KOPT-K1 (cell line): ENCODE measurements around the gene PAPPA.

Experiments used
- H3K27ac ChIP-seq: fragments of 200-600 bp; sonication (generic); 2 replicates; pipeline ENCODE4 v1.5.1; 2016; ENCODE audit warnings: antibody characterized with exemption, mild to moderate bottlenecking, low read depth, low read length; ENCODE audit not compliant: poor library complexity, severe bottlenecking
- H3K36me3 ChIP-seq: fragments of 200-600 bp; sonication (generic); 2 replicates; pipeline ENCODE4 v1.5.1; 2017; ENCODE audit warnings: antibody characterized with exemption, mild to moderate bottlenecking, low read length, moderate library complexity; ENCODE audit not compliant: insufficient read depth
- H3K9me3 ChIP-seq: fragments of 200-600 bp; sonication (generic); 2 replicates; pipeline ENCODE4 v1.5.1; 2017; ENCODE audit warnings: antibody characterized with exemption, low read length, mild to moderate bottlenecking; ENCODE audit not compliant: insufficient read depth, poor library complexity, severe bottlenecking

The PAPPA gene

GRCh38 chr9:116309900-116310611 lies 156.5 kb downstream of the PAPPA start:
- no peaks in the 10 kb centered on the region for H3K36me3 ChIP-seq
- no peaks in the 10 kb centered on the region for H3K9me3 ChIP-seq
- no peak overlapping the region for H3K27ac ChIP-seq

GRCh38 chr9:116312221-116312620 lies 158.6 kb downstream of the PAPPA start:
- no peak overlapping the region for H3K27ac ChIP-seq
- no peaks in the 10 kb centered on the region for H3K36me3 ChIP-seq
- H3K9me3 ChIP-seq, result no peaks in the 10 kb centered on the region

DNA sequence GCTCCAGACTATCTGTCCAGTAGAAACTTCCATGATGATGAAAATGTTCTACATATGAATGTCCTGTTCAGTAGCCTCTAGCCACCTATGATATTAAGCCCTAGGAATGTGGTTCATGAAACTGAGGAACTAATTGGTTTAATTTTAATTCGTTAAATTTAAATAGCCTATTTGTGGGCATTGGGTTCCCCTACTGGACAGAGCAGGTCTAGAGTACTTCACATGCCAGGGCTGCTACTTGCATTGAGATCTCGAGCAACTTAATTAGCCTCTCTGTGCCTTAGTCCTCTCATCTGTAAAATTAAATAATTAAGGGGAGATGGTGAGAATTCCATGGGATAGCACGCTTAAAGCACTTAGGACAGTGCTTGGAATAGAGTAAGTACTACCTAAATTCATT lies 160.0 kb downstream of the PAPPA start:
- Histone ChIP-seq H3K36me3 (no peaks in the 10 kb centered on the region), H3K9me3 (no peaks in the 10 kb centered on the region), H3K27ac (no peak overlapping the region)

- Histone ChIP-seq H3K36me3 (no peaks in the 10 kb centered on the region), H3K27ac (no peak overlapping the region), H3K9me3 (no peaks in the 10 kb centered on the region)
Measured at GRCh38 chr9:116316246-116316645, 162.7 kb downstream of the PAPPA start.

DNA sequence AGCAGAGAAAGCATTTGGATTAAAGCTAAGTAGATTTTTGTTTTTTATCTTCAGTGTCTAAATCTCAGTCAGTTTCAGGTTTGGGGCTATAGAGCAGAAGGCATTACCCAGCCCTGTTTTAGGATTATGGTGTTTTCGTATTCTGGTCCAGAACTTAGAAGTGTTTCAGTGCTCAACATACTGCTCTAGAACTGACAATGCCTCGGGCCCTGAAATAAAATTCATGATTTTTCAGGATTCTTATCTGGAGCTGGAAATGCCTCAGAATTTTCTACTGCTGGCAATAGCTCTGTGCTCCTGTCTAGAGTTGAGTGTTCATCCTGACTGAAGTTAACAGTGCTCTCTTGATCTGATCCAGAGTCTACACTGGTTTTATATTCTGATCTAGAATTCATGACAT lies 163.9 kb downstream of the PAPPA start:
- no peak overlapping the region for H3K27ac ChIP-seq
- H3K36me3 ChIP-seq, result no peaks in the 10 kb centered on the region
- H3K9me3 ChIP-seq, result no peaks in the 10 kb centered on the region

- Histone ChIP-seq H3K36me3 (no peaks in the 10 kb centered on the region), H3K27ac (no peak overlapping the region), H3K9me3 (no peaks in the 10 kb centered on the region)
Measured at GRCh38 chr9:116318468-116319374, 165.1 kb downstream of the PAPPA start.

DNA sequence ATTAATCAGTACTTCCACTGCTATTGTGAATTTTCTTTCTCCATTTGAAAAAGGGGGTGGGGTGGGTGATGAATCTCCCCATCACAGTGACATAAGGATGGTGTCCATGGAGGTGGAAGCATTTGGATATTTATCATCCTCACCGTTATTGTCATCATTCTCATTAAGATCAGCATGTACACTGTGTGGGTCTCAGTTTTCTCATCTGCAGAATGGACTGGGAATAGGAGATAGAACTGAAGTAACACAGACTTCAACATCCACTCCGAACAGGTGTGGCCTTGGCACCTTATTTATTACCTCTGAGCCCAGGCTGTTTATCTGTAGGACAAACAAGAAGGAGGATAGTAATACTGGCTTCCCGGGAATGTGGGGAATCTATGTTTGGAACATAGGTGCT lies 165.9 kb downstream of the PAPPA start:
- no peak overlapping the region for H3K27ac ChIP-seq
- no peaks in the 10 kb centered on the region for H3K36me3 ChIP-seq
- no peaks in the 10 kb centered on the region for H3K9me3 ChIP-seq

GRCh38 chr9:116320290-116320689 lies 166.7 kb downstream of the PAPPA start:
- no peaks in the 10 kb centered on the region for H3K36me3 ChIP-seq
- no peaks in the 10 kb centered on the region for H3K9me3 ChIP-seq
- H3K27ac ChIP-seq, result no peak overlapping the region

DNA sequence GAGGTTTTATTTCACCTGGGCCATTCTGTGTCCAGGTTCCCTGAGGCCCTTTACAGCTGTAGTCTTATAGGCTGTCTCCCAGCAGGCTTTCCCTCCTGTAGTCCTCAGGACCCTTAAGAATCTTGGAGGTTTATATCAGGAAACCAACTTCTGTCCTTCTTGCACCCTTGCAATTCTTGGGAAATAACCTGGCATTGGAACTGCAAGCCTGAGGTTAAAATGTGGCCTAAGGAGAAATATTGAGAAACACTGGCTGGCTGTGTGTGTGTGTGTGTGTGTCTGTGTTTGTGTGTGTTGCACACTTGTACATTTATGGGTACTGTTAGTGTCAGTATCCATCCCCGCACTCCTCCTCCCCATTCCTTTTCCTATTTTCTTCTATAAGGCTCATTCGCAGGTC lies 168.9 kb downstream of the PAPPA start:
- H3K27ac ChIP-seq, result no peak overlapping the region
- H3K9me3 ChIP-seq, result no peaks in the 10 kb centered on the region
- no peaks in the 10 kb centered on the region for H3K36me3 ChIP-seq

GRCh38 chr9:116323012-116323411 lies 169.4 kb downstream of the PAPPA start:
- H3K36me3 ChIP-seq, result no peaks in the 10 kb centered on the region
- no peaks in the 10 kb centered on the region for H3K9me3 ChIP-seq
- no peak overlapping the region for H3K27ac ChIP-seq

DNA sequence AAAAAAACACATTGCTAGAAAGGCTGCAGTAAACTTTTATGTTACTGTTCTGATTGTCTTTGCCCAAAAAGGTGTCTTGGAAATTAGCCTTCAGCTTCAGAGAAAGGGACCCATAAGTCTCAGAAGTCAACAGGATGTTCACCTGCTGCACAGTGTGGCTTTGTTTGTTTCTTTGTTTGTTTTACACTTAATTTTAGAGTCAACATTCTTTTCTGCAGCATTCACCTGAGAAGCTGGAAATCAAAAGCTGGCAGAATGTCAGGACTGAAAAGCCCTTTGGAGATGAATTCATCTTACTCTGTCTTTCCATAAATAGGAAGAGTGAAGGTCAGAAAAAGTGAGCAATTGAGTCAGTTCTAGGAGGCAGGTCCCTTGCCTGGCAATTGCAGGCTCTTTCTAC lies 170.0 kb downstream of the PAPPA start:
- Histone ChIP-seq H3K27ac (no peak overlapping the region), H3K36me3 (no peaks in the 10 kb centered on the region), H3K9me3 (no peaks in the 10 kb centered on the region)

- H3K27ac ChIP-seq, result no peak overlapping the region
- H3K36me3 ChIP-seq, result no peaks in the 10 kb centered on the region
- H3K9me3 ChIP-seq, result no peaks in the 10 kb centered on the region
Measured at GRCh38 chr9:116325924-116326323, 172.3 kb downstream of the PAPPA start.

GRCh38 chr9:116327701-116328405 lies 174.3 kb downstream of the PAPPA start:
- H3K27ac ChIP-seq, result no peak overlapping the region
- no peaks in the 10 kb centered on the region for H3K9me3 ChIP-seq
- H3K36me3 ChIP-seq, result no peaks in the 10 kb centered on the region

DNA sequence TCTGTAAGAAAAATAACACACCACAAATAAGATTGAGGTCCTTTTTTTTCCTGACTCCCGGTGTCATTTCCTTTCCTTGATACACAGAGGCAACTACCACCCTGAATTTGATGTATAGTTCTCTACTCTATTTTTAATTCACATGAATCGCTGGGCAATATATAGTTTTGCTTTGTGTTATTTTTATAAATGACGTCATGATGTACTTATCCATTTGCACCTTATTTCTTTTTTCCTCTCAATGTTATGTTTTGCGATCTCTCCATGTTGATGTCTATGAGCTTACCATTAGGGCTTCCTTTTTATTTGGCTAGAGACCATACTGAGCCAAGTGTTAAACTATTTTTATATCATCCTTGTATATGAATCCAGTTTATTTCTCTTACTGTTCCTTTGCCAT lies 175.9 kb downstream of the PAPPA start:
- no peaks in the 10 kb centered on the region for H3K36me3 ChIP-seq
- no peak overlapping the region for H3K27ac ChIP-seq
- no peaks in the 10 kb centered on the region for H3K9me3 ChIP-seq

DNA sequence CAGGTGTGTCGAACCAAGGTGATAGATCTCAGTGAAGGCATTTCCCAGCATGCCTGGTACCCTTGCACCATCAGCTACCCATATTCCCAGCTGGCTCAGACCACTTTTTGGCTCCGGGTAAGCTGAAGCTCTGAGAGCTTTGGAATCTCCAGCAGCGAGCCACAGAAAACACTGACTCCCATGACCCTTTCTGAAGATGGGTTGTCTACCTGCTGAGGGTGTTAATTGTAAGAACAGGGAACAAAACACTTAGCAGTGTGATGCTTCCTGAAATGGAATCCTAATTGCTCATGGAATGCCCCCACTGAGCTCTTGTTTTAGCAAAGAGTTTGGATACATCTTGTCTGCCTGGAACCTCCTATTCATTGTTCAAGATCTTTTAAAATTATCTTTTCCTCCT lies 177.7 kb downstream of the PAPPA start:
- no peaks in the 10 kb centered on the region for H3K9me3 ChIP-seq
- no peak overlapping the region for H3K27ac ChIP-seq
- H3K36me3 ChIP-seq, result no peaks in the 10 kb centered on the region
